ENCODE data around the gene ODAD4. TPM values are rescaled to one million over a fixed set of nuclear protein-coding genes. Genes with fewer than 3 reads are reported as not detected.
"Not testable (repeated sequence)": the region's sequence is repeated elsewhere in the genome, so short reads cannot be mapped to it uniquely, and the experiment has no call there.

Gene ODAD4
- polyA plus RNA-seq, 1 donor = 0.80 TPM

DNA sequence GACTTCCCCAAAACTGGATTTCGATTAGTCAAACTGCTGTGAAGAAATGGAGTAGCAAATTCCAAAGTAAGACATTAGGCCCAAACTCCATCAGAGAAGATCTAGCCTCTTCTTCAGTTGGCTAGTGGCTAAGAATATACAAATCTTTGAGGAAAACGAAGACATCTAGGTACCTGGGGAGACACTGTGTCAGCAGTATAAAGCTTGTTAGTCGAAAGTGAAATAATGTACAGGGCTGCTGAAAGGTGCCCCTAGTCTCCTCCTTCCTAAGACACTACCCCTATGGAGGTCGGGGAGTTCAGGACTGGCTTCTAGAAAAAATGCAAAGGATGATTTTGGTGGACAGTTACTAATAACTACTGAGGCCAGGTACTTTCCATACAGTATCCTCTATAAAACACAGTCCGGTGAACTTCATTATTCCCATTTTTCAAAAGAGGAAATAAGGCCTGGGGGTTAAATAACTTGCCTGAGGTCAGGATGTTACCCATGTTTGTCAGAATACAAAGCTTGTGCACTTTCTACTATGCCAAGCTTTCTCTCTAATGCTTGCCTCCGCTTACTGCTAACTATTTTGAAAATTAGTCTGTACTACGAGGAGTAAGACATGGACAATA, 71.9 kb downstream of the ODAD4 start:
- DNase-seq (ENCODE audit: low read depth) = no peak

DNA sequence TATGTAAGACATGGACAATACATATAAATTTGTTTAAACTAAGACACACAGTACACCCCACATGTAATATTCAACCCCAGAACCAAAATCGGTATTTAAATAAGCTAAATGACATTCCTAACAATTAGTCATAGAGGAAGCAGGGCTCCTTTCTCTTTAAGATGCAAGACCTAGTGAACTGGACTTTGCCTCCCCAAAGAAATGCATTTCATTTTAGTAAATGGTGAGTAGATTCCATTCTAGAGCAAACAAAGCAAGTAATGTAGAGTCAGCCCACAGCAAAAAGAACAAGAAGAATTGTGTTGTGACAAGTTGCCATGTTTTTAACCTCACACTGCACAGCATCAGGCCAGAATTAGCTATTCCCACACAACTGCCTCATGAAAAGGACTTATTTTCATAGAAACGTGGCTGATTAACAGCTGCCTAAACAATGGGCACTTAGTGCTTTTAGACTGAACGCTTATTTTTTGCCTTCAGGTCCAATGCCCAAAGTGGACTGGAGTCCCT, 72.4 kb downstream of the ODAD4 start:
- DNase-seq (ENCODE audit: low read depth) = no peak

DNA sequence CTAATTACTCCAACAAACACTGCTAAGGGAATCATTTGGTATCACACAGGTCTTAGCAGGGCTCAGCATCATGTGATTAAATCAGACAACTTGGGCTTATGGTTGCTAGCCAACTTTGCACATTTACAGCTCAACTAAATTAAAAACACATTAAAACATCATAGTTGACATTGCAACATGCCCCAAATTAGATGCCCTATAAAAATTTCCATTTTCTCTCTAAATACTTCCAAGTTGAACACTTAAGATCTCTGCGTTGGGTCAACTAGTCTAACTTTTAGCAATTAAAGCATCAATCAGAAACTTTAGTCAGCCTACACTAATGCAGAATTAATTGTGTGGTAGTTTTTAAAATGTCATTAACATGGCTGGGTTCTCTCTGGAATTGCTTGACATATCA, 74.7 kb downstream of the ODAD4 start:
- no peak for DNase-seq (ENCODE audit: low read depth)

DNA sequence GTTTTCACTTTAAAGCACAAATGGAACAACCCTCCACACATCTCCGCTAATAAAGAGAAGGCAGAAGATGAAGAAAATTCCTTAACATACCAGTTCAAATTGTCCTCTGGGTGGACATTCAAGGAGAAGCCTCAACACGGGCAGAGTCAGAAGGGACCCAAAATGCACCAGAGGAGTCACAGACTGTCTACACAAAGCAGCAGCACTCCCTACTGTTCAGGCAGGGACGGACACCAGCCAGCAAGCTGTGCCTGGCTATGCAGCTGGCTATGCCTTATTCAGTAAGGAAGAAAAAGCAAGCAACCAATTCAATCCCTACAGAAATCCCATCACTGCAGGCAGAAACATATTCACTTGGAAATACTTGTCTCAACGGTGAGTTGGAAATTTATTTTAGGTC, 78.8 kb downstream of the ODAD4 start:
- no peak for DNase-seq (ENCODE audit: low read depth)

GRCh38 chr17:42010266-42010680, 79.9 kb downstream of the ODAD4 start:
- not testable (repeated sequence) for DNase-seq (ENCODE audit: low read depth)

DNA sequence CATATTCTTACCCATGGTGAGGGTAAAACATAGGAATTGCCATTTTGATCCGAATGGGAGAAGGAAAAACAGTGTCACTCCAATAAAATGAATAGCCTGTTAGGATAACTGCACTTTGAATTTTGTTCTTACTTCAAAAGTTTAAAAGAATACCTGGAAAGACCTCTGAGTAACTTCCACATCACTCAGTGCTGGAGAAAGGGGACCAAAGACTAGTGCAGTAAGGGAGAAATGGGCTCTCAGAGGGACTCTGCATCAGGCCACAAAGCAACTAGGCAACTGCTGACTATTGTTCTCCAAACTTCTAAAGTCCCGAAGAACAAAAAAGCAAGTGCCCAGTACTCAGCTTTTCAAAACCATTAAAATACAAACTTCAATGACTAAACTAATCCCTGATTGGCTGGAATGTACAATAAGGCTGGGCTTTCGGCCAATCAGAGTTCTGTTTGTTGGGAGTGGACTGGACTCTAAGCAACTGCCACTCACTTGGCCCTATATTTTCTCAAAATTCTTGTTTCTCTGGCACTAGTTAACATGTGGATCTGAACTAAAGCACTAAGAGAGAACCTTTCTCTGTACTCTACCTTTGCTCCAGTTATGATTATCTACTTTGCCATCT, 80.6 kb downstream of the ODAD4 start:
- DNase-seq (ENCODE audit: low read depth) = no peak

DNA sequence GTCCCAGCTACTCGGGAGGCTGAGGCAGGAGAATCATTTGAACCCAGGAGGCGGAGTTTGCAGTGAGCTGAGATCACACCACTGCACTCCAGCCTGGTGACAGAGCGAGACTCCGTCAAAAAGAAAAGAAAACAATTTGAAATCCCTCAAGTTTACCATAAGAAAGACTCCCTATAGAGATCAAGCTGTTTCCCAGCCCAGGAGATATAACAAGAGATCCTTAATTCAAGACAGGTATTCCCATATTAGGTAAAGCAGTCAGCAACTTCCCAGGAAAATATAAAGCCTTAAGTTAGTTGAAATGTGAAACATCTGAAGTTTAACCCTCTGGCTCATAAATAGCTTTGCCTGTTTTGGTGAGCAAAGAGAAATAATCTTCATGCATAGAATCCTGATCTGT, 81.9 kb downstream of the ODAD4 start:
- not testable (repeated sequence) for DNase-seq (ENCODE audit: low read depth)

DNA sequence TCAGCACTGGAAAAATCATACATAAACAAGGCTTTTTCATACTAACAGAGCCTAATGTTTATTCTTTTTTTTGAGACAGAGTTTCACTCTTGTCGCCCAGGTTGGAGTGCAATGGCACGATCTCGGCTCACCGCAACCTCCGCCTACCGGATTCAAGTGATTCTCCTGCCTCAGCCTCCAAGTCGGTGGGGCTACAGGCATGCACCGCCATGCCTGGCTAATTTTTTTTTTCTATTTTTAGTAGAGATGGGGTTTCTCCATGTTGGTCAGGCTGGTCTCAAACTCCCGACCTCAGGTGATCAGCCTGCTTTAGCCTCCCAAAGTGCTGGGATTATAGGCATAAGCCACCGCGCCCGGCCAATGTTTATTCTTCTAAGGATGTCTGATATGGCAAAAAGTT, 83.3 kb downstream of the ODAD4 start:
- DNase-seq (ENCODE audit: low read depth) = not testable (repeated sequence)

Other genes starting within 250 kb of the ODAD4 start
- 784 TPM for gene EIF1, start 241.7 kb upstream of the ODAD4 start, polyA plus RNA-seq (ENCODE audit: insufficient read length)
- not detected for gene GAST, start 218.3 kb upstream of the ODAD4 start, polyA plus RNA-seq (ENCODE audit: insufficient read length)
- gene HAP1, start 196.0 kb upstream of the ODAD4 start, polyA plus RNA-seq (ENCODE audit: insufficient read length) = 0.04 TPM
- 31.0 TPM for gene JUP, start 143.9 kb upstream of the ODAD4 start, polyA plus RNA-seq (ENCODE audit: insufficient read length)
- gene P3H4, start 118.7 kb upstream of the ODAD4 start, polyA plus RNA-seq (ENCODE audit: insufficient read length) = 39.5 TPM
- 114 TPM for gene FKBP10, start 117.6 kb upstream of the ODAD4 start, polyA plus RNA-seq (ENCODE audit: insufficient read length)
- gene NT5C3B, start 94.4 kb upstream of the ODAD4 start, polyA plus RNA-seq (ENCODE audit: insufficient read length) = 34.6 TPM
- 0.18 TPM for gene KLHL10, start 92.8 kb upstream of the ODAD4 start, polyA plus RNA-seq (ENCODE audit: insufficient read length)
- 4.9 TPM for gene KLHL11, start 65.2 kb upstream of the ODAD4 start, polyA plus RNA-seq (ENCODE audit: insufficient read length)
- gene ACLY, start 11.7 kb upstream of the ODAD4 start, polyA plus RNA-seq (ENCODE audit: insufficient read length) = 44.4 TPM
- gene CNP, start 36.2 kb downstream of the ODAD4 start, polyA plus RNA-seq (ENCODE audit: insufficient read length) = 40.1 TPM
- gene DNAJC7, start 86.8 kb downstream of the ODAD4 start, polyA plus RNA-seq (ENCODE audit: insufficient read length) = 97.2 TPM
- gene NKIRAS2, start 89.5 kb downstream of the ODAD4 start, polyA plus RNA-seq (ENCODE audit: insufficient read length) = 47.9 TPM
- gene C17orf113, start 120.0 kb downstream of the ODAD4 start, polyA plus RNA-seq (ENCODE audit: insufficient read length) = 1.2 TPM
- gene ZNF385C, start 167.9 kb downstream of the ODAD4 start, polyA plus RNA-seq (ENCODE audit: insufficient read length) = 6.7 TPM
- gene DHX58, start 182.1 kb downstream of the ODAD4 start, polyA plus RNA-seq (ENCODE audit: insufficient read length) = 5.8 TPM
- 45.9 TPM for gene KAT2A, start 190.8 kb downstream of the ODAD4 start, polyA plus RNA-seq (ENCODE audit: insufficient read length)
- 0.25 TPM for gene HSPB9, start 192.2 kb downstream of the ODAD4 start, polyA plus RNA-seq (ENCODE audit: insufficient read length)
- gene RAB5C, start 224.4 kb downstream of the ODAD4 start, polyA plus RNA-seq (ENCODE audit: insufficient read length) = 60.0 TPM